HL-60 (cell line): ENCODE results near the gene MYH11.

Experiments
- CTCF ChIP-seq: IDR thresholded peaks from one replicate; pipeline ENCODE4 v1.5.1; 2011; ENCODE audit warnings: low read length, control low read depth, inconsistent platforms; ENCODE audit not compliant: insufficient read depth
- GABPA ChIP-seq: IDR thresholded peaks from 2 replicates; pipeline ENCODE4 v1.6.1; 2012; ENCODE audit warnings: low read depth
- POLR2AphosphoS5 ChIP-seq: IDR thresholded peaks from 2 replicates; pipeline ENCODE4 v1.6.1; 2012; ENCODE audit warnings: low read depth
- REST ChIP-seq: IDR thresholded peaks from 2 replicates; pipeline ENCODE4 v1.6.1; 2012; ENCODE audit warnings: low read depth; ENCODE audit not compliant: insufficient replicate concordance
- SPI1 ChIP-seq: IDR thresholded peaks from 2 replicates; pipeline ENCODE4 v1.6.1; 2012; ENCODE audit warnings: low read depth, mild to moderate bottlenecking, borderline replicate concordance

- TF ChIP-seq CTCF (no peak), POLR2AphosphoS5 (no peak), REST (no peak), GABPA (no peak), SPI1 (no peak)
Measured at GRCh38 chr16:15660203-15660601, 196.6 kb downstream of the MYH11 start.
